Right lobe of liver (tissue), 6 donors: ENCODE data around the gene FILIP1. TPM values are rescaled to one million over a fixed set of nuclear protein-coding genes. Genes with fewer than 3 reads are reported as not detected.
"Not testable (repeated sequence)": the region's sequence is repeated elsewhere in the genome, so short reads cannot be mapped to it uniquely, and the experiment has no call there.

Source experiments
- ATAC-seq, 4 donors: fragments of 200-7000 bp; cut with Tn5 transposase; one replicate each; pipeline ENCODE4 v1.9.1; 2020; ENCODE audit warnings: mild to moderate bottlenecking in 4 of 4, moderate library complexity in 4 of 4
- DNase-seq, 3 donors: peaks; one replicate each; pipeline ENCODE4 v3.0.0-alpha.2; 2020
- H3K27ac ChIP-seq, 3 donors: fragments of 200-600 bp; one replicate each; pipeline ENCODE4 v1.8.0; 2022
- H3K27me3 ChIP-seq, 2 donors: fragments of 200-600 bp; one replicate each; pipeline ENCODE4 v1.8.0; 2022
- H3K36me3 ChIP-seq, 4 donors: fragments of 200-600 bp; sonication (generic) in 1 of 4; one replicate each; pipeline versions ENCODE4 v1.5.1 to v1.8.0; 2017 to 2022; ENCODE audit warnings: control low read depth in 1 of 4
- H3K4me1 ChIP-seq, 4 donors: fragments of 200-600 bp; sonication (generic) in 1 of 4; one replicate each; pipeline versions ENCODE4 v1.5.1 to v1.8.0; 2017 to 2022; ENCODE audit warnings: control low read depth in 1 of 4
- H3K4me3 ChIP-seq, 3 donors: fragments of 200-600 bp; one replicate each; pipeline ENCODE4 v1.8.0; 2022
- H3K9me3 ChIP-seq, 4 donors: fragments of 200-600 bp; sonication (generic) in 1 of 4; one replicate each; pipeline versions ENCODE4 v1.5.1 to v1.8.0; 2017 to 2022; ENCODE audit warnings: control low read depth in 1 of 4
- CTCF ChIP-seq, 4 donors: fragments of 200-600 bp in 3 of 4; fragments of 450-650 bp in 1 of 4; IDR thresholded peaks; one replicate each; pipeline versions ENCODE4 v1.5.1 to v1.8.0; 2016 to 2022; ENCODE audit warnings: antibody characterized with exemption in 4 of 4, mild to moderate bottlenecking in 2 of 4
- POLR2A ChIP-seq: fragments of 450-650 bp; IDR thresholded peaks from one replicate; pipeline ENCODE4 v1.6.1; 2017; ENCODE audit warnings: antibody characterized with exemption, mild to moderate bottlenecking
- WGBS: methylation state at CpG from one replicate; pipeline ENCODE4 v1.1.6; 2018; ENCODE audit warnings: low coverage, low lambda C conversion rate; ENCODE audit not compliant: insufficient coverage; ENCODE audit errors: missing lambda C conversion rate; 5-methylcytosine and 5-hydroxymethylcytosine counted together
- intact Hi-C, 2 donors: fragments of 100-400 bp; cut with DNase I; formaldehyde crosslinking; loops; one replicate each; pipeline versions ENCODE4 v1.11.2 to v1.14.1; 2022
- total RNA-seq, 6 experiments: library from RNA; depleted of rRNA in 2 of 6; stranded (reverse); fragments of >200 nt in 2 of 6; fragmentation: NEBNext Ultra II Directional in 3 of 6; extraction: Animal tissue kit (Norgen Biotek cat#: 25700) in 3 of 6; gene quantifications; one replicate each; pipeline versions ENCODE4 v1.1.0 to v1.2.4, GENCODE V29; 2016 to 2023
- donor health status: DM: no; HTN: yes; CAD: no.
- donor health status: DM: no; HTN: no; CAD: no.
- donor health status: DM: no; HTN: no; CAD: no.
- donor health status: DM: no; HTN: yes; CAD: no.
- donor health status: DM: no; HTN: yes; CAD: no.

Gene FILIP1
- total RNA-seq, 6 experiments from 2014 or later = 0.95 to 2.2 (median 1.6) TPM

- WGBS = 39% methylated on average over 2 of the region's 2 CpGs
- H3K27ac ChIP-seq = no peak overlapping the region
Observed at GRCh38 chr6:75438442-75439116, 55.0 kb downstream of the FILIP1 start.

GRCh38 chr6:75438013-75438431 is 55.6 kb downstream of the FILIP1 start:
- Histone ChIP-seq H3K4me3 (no peak overlapping the region), H3K27ac (no peak overlapping the region), H3K9me3 (no peaks in the 10 kb centered on the region), H3K4me1 (no peaks in the 10 kb centered on the region), H3K27me3 (no peaks in the 10 kb centered on the region), H3K36me3 (no peaks in the 10 kb centered on the region)
- intact Hi-C loops = no loop called here
- no peak for TF ChIP-seq POLR2A
- TF ChIP-seq CTCF (IDR thresholded peaks at IDR 0.05) = no peak
- WGBS = 90% methylated on average over 1 of the region's 1 CpG
- no peak for ATAC-seq
- DNase-seq = no peak

More at GRCh38 chr6:75438442-75439116, 55.0 kb downstream of the FILIP1 start:
- no peaks in the 10 kb centered on the region for H3K4me1 ChIP-seq
- H3K36me3 ChIP-seq = no peaks in the 10 kb centered on the region
- TF ChIP-seq POLR2A (no peak), CTCF (IDR thresholded peaks at IDR 0.05) (no peak)
- intact Hi-C loops = no loop called here
- no peaks in the 10 kb centered on the region for H3K9me3 ChIP-seq
- DNase-seq = no peak
- H3K27me3 ChIP-seq = no peaks in the 10 kb centered on the region
- H3K4me3 ChIP-seq = no peak overlapping the region
- no peak for ATAC-seq

GRCh38 chr6:75437421-75437891 is 56.1 kb downstream of the FILIP1 start:
- WGBS = 84% methylated on average over 3 of the region's 3 CpGs
- TF ChIP-seq CTCF (IDR thresholded peaks at IDR 0.05) = no peak
- TF ChIP-seq POLR2A = no peak
- H3K9me3 ChIP-seq = no peaks in the 10 kb centered on the region
- DNase-seq = no peak
- no peaks in the 10 kb centered on the region for H3K36me3 ChIP-seq
- no peaks in the 10 kb centered on the region for H3K27me3 ChIP-seq
- no peak for ATAC-seq
- no peaks in the 10 kb centered on the region for H3K4me1 ChIP-seq
- no peak overlapping the region for H3K27ac ChIP-seq
- no peak overlapping the region for H3K4me3 ChIP-seq
- intact Hi-C loops = no loop called here

GRCh38 chr6:75436869-75437268 is 56.7 kb downstream of the FILIP1 start:
- no peak for TF ChIP-seq CTCF (IDR thresholded peaks at IDR 0.05)
- no peak for TF ChIP-seq POLR2A
- WGBS = 60% methylated on average over 4 of the region's 4 CpGs
- intact Hi-C loops = no loop called here
- ATAC-seq (no peak), DNase-seq (no peak)
- Histone ChIP-seq H3K27me3 (no peaks in the 10 kb centered on the region), H3K4me1 (no peaks in the 10 kb centered on the region), H3K4me3 (no peak overlapping the region), H3K36me3 (no peaks in the 10 kb centered on the region), H3K9me3 (no peaks in the 10 kb centered on the region), H3K27ac (no peak overlapping the region)

- H3K9me3 ChIP-seq, H3K4me1 ChIP-seq, H3K36me3 ChIP-seq, intact Hi-C loops, H3K27me3 ChIP-seq, H3K4me3 ChIP-seq, DNase-seq, ATAC-seq, H3K27ac ChIP-seq: not testable (repeated sequence)
- 67% methylated on average over 1 of the region's 1 CpG for WGBS
Observed at GRCh38 chr6:75432809-75433208, 60.8 kb downstream of the FILIP1 start.
